Neural cell (in vitro differentiated cells): ENCODE results near the gene PAQR3.

Experiments
- CTCF ChIP-seq: fragments of 450-650 bp; IDR thresholded peaks from 2 replicates; pipeline ENCODE4 v1.5.1; 2014; ENCODE audit warnings: antibody characterized with exemption, mild to moderate bottlenecking, moderate library complexity; ENCODE audit not compliant: poor library complexity, severe bottlenecking
- EP300 ChIP-seq: fragments of 450-650 bp; conservative IDR thresholded peaks from 2 replicates; pipeline ENCODE4 v1.6.1; 2014; ENCODE audit warnings: antibody characterized with exemption, mild to moderate bottlenecking, moderate library complexity; ENCODE audit not compliant: poor library complexity, severe bottlenecking
- EZH2 ChIP-seq: fragments of 200-600, 300-800 bp; shearing (Covaris generic), sonication (generic); IDR thresholded peaks from 2 replicates; pipeline ENCODE4 v1.6.1; 2014; ENCODE audit warnings: antibody characterized with exemption, low read length, borderline replicate concordance, mild to moderate bottlenecking; ENCODE audit not compliant: insufficient read depth, poor library complexity, severe bottlenecking
- MXI1 ChIP-seq: fragments of 450-650 bp; conservative IDR thresholded peaks from 2 replicates; pipeline ENCODE4 v1.6.1; 2014; ENCODE audit warnings: antibody characterized with exemption, mild to moderate bottlenecking; ENCODE audit not compliant: poor library complexity, severe bottlenecking
- POLR2AphosphoS5 ChIP-seq: IDR thresholded peaks from 2 replicates; pipeline ENCODE4 v1.6.1; 2012
- RAD21 ChIP-seq: fragments of 450-650 bp; conservative IDR thresholded peaks from 2 replicates; pipeline ENCODE4 v1.6.1; 2014; ENCODE audit warnings: antibody characterized with exemption, mild to moderate bottlenecking, moderate library complexity
- REST ChIP-seq: IDR thresholded peaks from 2 replicates; pipeline ENCODE4 v1.6.1; 2012; ENCODE audit warnings: borderline replicate concordance
- SMC3 ChIP-seq: fragments of 450-650 bp; conservative IDR thresholded peaks from 2 replicates; pipeline ENCODE4 v1.6.1; 2014; ENCODE audit warnings: antibody characterized with exemption, mild to moderate bottlenecking, moderate library complexity; ENCODE audit not compliant: poor library complexity
- TAF1 ChIP-seq: IDR thresholded peaks from 2 replicates; pipeline ENCODE4 v1.6.1; 2012; ENCODE audit warnings: low read depth

DNA sequence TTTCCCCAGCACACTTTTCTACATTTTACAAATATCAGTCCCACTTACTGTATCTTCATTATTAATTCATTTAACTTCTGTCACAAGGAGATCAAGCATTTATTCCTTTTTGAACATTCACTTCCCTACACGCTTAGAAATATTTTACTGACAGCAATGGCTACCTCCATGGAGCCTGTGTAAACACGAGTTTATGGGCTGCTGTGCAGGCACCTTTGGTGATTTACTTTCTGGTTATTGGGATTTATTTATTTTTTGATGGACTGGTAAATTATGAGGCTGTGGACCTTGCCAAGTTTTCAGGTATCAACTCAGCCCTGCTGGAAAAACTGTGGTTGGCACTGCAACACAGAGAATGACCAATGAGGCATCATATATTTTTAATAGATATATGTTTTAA, 45.4 kb upstream of the PAQR3 start:
- no peak for TF ChIP-seq CTCF
- TF ChIP-seq EP300 = no peak
- no peak for TF ChIP-seq MXI1
- TF ChIP-seq EZH2 = no peak
- no peak for TF ChIP-seq POLR2AphosphoS5
- TF ChIP-seq TAF1 = no peak
- no peak for TF ChIP-seq RAD21
- no peak for TF ChIP-seq SMC3
- TF ChIP-seq REST = no peak
